Stimulated activated CD8-positive, alpha-beta memory T cell treated with anti-CD3 and anti-CD28 coated beads, Interleukin-7, amount 100 ng/mL, for 4 hours (primary cell): ENCODE data around the gene MAP7D1.
A peak's percentile ranks its signal among the peaks of the same experiment; 100 is the strongest.
"Not testable (repeated sequence)": the region's sequence is repeated elsewhere in the genome, so short reads cannot be mapped to it uniquely, and the experiment has no call there.

Source experiments
- DNase-seq, 2 donors: peaks; one replicate each; pipeline ENCODE4 v3.0.0-alpha.2; 2020; ENCODE audit warnings: low read depth in 2 of 2

The MAP7D1 gene

DNA sequence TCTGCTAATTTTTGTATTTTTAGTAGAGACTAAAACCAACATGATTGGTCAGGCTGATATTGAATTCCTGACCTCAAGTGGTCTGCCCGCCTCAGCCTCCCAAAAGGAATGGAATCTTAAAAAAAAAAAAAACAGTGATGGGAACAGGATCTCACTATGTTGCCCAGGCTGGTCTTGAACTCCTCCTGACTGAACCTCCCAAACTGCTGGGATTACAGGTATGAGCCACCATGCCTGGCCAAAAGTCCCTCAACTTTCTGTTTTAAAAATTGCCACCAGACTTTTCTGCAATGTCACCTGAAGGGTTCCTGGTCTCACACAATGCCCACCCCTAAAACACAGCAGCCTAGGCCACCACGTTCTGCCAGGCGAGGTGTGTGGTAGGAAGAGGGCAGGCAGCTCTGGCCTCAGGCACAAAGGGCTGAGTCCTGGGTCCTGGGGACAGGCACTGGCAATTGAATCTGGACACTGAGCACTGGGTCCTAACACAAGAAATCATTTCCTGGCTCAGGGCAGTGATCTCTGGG, 47.1 kb downstream of the MAP7D1 start:
- DNase-seq: no peak

DNA sequence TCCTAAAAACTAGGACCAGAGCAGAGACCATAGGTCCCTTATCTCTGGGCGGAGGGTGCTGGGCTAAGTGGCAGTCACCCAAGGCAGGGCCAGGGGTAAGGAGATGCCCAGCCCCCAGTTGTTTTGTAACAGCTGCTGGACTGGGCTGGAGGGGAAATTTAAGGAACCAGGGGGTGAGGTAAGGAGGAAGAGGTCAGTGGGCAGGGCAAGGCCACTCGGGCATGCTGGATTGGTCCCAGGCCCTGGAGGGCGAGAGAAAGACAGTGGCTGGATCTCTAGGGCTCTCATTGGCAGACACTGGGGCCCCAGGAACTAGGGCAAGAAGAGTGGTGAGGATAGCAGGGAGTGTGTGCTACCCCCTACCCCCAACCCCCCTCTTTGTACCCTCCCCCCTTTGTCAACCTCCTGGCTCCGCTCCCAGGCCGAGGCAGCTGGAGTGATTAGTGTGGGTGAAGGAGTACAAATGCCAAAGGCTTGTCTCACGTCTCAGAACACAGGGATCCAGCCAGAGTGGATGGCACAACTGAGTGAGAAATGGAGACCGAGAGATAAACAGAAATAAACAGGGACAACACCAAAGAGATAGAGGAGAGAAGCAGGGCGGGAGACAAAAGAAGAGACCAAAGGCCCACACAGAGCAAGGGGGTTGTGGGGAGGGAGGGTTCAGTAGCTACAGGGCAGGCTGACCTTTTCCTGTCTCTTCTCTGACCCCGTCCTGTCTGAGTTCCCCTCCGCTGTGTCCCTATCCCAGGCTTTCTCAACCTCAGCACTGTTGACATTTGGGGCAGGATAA, 47.8 kb downstream of the MAP7D1 start:
- no peak for DNase-seq

DNA sequence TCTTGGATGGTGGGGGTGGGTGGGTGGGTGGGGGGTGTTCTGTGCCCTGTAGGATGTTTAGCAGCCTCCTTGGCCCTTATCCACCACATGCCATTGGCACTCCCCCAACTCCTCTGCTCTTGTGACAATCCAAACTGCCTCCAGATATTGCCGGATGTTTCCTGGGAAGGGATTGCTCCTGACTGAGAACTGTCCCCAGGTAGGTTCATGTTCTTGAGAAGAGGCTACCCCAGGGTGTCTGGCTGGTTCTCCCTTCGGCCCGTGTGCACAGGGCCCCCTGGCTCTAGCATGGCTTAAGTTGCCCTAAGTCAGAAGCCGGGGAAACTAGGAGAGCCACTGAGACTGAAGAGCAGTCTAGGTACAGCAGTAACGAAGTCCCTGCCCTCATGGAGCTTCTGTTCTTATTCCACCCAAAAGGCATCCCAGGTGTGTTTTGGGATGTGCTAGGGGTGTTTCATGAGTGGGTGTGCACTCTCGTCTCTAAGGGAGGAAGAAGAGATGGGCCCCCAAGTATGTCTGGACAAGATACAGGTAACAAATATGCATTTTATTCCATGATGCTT, 48.5 kb downstream of the MAP7D1 start:
- DNase-seq: no peak

DNA sequence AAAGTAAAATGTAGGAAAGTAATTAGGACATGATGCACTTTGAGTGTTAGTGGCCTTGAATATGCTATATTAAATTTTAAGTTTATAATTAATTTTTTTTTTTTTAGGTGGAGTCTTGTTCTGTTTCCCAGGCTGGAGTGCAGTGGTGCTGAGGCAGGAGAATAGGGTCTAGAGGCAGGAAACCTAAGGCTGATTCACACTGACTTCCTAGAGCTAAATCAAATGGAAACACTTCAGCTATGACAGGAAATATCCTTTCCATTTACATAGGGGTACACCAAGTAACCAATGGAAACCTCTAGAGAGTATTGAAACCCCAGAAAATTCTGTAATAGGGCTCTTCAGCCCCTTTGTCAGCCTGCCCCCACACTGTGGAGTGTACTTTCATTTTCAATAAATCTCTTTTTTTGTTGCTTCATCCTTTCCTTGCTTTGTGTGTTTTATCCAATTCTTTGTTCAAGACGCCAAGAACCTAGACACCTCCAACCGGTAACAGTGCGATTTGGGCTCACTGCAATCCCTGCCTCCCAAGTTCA, 50.4 kb downstream of the MAP7D1 start:
- no peak for DNase-seq

DNA sequence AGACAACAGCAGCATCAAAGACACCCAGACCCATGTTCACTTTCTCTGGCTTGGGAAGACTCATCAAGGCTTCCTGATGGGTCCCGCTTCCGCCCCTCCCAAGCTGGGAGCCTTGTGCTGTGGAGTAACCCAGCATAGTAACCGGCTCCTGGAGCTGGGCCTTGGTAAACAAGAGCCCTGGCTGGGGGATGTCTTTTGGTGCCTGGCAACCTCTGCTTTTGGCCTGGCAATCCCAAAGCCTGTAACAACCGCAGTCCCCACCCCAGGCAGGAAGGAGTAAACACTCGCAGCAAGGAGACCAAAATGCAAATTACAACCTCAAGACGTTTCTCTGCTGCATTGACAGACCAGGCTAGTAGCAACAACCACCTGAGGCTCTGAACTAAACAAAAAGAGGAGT, 51.4 kb downstream of the MAP7D1 start:
- no peak for DNase-seq

DNA sequence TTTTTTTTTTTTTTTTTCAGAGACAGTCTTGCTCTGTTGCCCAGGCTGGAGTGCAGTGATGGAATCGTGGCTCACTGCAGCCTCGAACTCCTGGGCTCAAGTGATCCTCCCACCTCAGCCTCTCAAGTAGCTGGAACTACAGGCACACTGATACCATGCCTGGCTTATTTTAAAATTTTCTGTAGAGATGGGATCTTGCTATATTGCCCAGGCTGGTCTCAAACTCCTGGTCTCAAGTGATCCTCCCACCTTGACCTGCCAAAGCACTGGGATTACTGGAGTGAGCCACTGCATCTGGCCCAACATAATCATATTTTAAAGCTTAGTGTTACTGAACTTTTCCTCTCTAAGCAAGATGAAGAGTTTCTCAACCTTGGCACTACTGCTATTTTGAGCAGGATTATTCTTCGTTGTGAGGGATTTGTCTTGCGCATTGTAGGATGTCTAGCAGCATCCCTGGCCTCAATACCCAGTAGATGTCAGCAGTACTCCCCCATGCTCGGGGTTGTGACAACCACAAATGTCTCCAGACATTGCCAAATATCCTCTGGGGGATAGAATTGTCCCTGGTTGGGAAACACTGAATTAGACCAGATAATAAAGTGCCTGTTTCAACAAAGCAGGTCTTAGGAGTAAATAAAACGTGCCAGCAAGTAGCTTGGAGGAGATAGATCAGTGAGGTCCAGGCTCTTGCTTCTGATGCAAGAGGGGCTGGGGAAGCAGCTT, 53.2 kb downstream of the MAP7D1 start:
- DNase-seq: no peak

DNA sequence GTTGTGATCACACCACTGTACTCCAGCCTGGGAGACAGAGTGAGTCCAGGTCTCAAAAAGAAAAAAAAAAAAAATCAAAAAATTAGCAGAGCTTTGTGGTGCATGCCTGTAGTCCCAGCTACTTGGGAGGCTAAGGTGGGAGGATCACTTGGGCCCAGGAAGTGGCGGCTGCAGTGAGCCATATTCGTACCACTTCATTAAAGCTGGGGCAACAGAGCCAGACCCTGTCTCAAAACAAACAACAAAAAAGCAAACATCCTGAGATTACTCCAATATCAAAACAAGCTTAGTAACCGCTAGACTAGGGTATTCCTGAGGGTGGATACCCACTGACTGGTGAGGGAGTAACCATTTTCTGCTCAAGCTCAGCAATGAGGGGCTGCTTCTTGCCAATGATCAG, 55.3 kb downstream of the MAP7D1 start:
- DNase-seq: no peak

DNA sequence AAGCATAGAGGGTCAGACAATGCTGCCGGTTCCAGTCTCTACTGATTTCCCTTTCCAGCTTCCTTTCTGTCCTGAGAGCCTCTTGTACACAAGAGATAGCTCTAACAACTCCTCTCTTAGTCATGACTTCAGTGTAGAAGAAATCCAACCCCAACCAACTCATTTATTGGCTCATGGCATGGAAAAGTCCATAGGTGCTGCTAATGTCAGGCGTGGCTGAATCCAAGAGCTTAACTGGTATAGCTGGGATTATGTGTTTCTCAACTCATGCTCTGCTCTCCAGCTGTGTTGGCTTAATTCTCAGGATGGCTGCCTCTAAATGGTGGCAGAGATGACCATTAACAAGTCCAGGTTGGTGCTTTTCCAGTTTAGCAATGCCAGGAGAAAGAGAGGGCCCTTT, 55.9 kb downstream of the MAP7D1 start:
- no peak for DNase-seq

DNA sequence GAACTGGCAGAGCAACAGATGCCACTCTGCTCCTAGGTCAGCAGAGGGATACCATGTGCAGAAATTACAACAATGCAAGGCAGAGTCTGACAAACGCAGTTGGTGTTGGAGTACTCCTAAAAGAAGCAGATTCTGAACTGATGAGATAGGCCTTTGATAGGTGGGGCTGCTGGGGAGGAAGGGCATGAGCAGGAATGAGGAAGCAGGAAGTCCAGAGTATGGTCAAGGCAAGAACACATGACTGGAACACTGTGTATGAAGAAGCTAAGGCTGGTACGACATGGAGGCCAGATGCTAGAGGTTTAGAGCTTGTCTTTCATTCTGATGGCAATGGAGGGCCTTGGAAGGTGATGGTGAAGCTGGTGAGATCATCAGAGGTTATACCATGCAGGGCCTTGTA, 56.8 kb downstream of the MAP7D1 start:
- no peak for DNase-seq

DNA sequence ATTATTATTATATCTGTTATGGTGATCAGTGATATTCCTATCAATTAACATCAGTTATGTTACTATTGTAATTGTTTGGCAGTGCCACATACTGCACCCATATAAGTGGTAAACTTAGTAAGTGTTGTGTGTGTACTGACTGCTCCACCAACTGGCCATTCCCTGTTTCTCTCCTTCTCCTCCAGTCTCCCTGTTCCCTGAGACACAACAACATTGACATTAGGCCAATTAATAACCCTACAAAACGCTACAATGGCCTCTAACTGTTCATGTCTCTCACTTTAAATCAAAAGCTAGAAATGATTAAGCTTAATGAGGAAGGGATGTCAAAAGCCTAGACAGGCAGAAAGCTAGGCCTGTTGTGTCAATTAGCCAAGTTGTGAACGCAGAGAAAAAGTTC, 61.7 kb downstream of the MAP7D1 start:
- no peak for DNase-seq

DNA sequence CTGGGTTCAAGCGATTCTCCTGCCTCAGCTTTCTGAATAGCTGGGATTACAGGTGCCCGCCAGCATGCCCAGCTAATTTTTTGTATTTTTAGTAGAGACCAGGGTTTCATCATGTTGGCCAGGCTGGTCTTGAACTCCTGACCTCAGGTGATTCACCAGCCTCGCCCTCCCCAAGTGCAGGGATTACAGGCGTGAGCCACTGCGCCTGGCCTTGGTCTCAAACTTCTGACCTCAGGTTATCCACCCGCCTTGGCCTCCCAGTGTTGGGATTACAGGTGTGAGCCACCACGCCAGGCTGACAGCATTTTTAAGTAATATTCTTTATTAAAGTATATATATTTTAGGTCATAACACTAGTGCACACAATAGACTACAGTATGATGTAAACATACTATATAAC, 65.9 kb downstream of the MAP7D1 start:
- DNase-seq: not testable (repeated sequence)

DNA sequence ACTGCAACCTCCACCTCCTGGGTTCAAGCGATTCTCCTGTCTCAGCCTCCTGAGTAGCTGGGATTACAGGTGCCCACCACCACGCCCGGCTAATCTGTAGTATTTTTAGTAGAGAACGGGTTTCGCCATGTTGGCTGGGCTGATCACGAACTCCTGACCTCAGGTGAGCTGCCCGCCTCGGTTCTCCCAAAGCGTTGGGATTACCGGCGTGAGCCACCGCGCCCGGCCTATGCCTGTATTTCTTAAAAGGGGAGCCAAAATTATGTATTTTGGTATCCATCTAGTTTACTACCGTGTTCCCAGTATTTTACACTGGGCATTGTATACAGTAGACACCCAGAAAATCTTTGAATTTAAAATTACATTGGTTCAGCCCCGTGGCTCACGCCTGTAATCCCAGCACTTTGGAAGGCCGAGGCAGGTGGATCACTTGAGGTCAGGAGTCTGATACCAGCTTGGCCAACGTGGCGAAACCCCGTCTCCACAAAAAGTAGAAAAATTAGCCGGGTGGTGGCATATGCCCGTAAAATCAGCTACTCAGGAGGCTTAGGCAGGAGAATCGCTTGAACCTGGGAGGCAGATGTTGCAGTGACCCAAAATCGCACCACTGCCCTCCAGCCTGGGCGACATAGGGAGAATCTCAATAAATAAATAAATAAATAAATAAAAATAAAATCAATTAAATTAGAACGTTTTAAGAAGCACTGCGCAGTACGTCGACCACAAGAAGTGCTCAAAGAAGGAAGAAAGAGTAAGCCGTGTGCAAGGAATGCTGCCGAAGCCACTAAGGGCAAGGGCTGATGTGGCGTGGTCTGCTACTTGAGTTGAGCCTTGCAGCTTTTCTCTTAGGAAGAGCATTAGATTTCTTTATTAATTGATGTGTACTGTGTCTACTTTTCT, 66.8 kb downstream of the MAP7D1 start:
- no peak for DNase-seq

DNA sequence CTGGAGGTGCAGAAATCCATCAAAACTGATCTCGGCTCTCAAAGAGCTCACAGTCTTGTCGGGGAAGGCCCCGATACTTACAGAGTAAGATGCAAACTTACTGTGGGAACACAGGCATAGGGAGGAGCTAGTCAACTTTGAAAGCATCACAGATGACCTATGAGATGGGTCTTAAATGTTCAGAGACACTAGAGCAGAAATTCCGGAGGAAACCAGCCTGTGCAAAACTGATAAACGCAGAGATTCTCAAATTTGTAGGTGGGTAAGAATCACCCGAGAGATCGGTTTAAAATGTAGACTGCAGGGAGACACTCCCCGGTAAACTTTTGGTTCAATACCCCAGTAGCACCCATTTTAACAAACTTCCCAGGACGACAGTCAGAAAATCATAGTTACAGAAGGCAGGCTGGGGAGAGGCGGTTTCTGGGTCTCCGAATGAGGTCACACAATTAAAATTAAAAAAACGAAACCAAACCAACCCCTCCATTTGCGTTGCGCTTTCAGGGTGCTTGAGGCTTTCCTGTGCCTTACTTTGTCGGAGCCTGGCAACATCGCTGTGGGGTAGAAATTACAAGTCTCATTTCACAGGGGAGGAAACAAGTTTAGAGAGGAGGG, 67.5 kb downstream of the MAP7D1 start:
- DNase-seq: peak; percentile 4 to 12

DNA sequence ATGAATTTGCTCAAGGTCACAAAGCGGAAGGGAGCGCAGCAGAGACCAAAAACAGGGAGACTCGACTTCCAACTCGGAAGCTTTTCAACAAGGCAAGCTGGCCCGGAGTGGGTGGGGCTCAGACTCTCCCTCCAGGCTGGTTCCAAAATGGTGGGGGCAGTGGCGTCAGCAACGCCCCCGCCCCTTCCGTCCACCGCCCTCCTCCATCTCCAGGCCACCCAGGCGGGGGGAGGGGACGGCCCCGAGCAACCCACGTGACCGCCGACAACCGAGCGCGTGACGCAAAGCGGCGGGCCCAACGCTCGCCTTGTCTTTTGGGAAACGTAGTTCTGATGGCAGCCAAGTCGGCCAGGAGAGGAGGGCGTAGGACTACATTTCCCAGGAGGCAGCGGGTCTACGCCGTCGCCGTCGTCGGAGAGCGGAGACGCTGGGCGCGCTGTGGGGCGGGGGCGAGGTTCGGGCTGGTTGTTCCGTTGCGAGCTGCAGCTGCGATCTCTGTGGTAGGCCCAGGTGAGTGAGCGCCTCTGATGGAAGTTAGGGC, 68.1 kb downstream of the MAP7D1 start, which contains the start of gene THRAP3:
Gene THRAP3 (plus strand): TSS at position 448 of the 541 bp plus-strand sequence. CDS start 58,121 bp downstream, outside the sequence.
- DNase-seq: peak; percentile 99 to 100

DNA sequence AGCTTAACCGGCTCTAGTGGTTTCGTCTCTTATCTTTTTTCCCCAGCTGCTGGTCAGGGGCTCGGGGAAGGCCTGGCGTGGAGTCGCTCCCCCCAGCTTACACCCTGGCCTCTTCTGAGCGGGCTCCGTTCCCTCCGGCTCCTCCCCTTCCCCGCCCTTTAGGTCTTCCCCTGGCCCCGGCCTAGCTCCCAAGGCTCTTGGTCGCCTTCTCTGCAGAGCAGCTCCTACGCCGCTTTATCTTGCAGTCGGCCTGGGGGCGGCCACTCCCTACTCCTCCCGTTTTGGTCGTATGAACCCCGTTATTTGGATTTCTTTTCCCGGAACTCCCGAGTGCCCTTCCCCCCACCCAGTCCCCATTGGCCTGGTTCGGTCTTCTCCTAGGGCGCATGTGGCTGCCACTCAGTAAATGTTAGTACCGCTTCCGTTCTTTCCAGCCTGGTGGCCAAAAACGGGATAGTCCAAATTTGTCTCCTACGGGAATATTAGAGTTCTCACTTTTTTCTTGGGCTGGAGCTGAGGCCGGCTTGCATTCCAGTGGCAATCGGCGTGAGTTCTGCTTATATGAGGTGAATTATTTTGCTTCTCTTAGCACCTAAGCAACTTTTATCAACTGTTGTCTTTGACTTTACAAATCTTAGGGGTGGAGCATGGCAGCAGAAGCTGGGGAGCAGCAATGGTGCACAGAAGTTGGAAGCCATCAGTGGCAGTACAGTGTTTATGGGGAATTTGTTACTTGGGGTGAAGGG, 68.8 kb downstream of the MAP7D1 start:
- no peak for DNase-seq

DNA sequence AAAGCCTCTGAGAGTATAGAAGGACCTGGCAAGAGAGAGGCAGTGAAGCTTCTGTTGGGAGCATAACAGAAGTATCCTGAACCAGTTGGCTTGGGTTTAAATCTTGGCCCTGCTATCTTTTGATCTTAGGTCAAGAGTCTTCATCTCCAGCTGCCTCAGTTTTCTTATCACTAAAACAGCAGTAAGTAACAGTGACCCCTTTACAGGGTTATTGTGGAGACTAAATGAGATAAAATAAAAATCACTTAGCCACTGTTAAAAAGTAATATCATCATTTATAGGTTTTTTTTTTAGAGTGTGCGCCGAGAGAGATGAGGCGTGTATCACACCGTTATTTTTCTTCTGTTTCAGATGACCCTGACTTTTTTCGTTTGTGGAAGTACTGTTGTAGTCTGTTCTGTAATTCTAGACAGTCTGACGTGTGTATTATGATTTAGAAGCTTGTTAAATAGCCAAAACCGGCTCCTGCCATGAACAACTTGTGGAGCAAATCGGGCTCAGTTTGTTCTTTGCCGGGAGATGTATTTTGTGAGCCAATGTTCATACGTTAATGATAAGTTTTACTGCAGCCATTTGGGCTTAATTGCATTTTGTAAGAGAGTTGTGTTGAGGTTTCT, 69.4 kb downstream of the MAP7D1 start:
- DNase-seq: no peak

DNA sequence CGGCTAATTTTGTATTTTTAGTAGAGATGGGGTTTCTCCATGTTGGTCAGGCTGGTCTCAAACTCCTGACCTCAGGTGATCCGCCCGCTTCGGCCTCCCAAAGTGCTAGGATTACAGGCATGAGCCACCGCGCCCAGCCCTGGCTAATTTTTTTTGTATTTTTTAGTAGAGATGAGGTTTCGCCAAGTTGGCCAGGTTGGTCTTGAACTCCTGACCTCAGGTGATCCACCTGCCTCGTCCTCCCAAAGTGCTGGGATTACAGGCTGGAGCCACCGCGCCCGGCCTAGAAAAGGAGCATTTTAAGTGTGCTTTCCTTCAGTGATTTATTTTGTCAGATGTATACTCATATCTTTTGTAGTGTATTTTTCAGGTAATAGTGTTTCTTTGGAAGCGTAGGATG, 74.3 kb downstream of the MAP7D1 start:
- not testable (repeated sequence) for DNase-seq
